ENCODE results near the gene NRCAM. TPM values are rescaled to one million over a fixed set of nuclear protein-coding genes. Genes with fewer than 3 reads are reported as not detected.

NRCAM gene
- total RNA-seq, 2 experiments from 2014 or later, result 3.2 to 3.8 TPM

GRCh38 chr7:108197371-108198091 is 258.7 kb downstream of the NRCAM start:
- intact Hi-C loops (cut with micrococcal nuclease), result no loop called here
- ChIA-PET POLR2A (no interaction called here), CTCF (no interaction called here)
- no peaks in the 10 kb centered on the region for H3K36me3 Mint-ChIP-seq (ENCODE audit: low read depth)
- no peaks in the 10 kb centered on the region for H3K9me3 Mint-ChIP-seq
- no peak for TF ChIP-seq CTCF (IDR thresholded peaks at IDR 0.05)
- no peak overlapping the region for H3K4me3 Mint-ChIP-seq
- no peak for DNase-seq
- H3K4me1 Mint-ChIP-seq (ENCODE audit: low read depth), result no peaks in the 10 kb centered on the region
- no peak for ATAC-seq
- H3K27me3 Mint-ChIP-seq, result no peaks in the 10 kb centered on the region
- H3K27ac Mint-ChIP-seq, result no peak overlapping the region

- CTCF ChIA-PET, result interaction anchor here (1.4 kb wide), 1 partner anchor 9 kb away, joined by 3 read pairs; no protein-coding TSS in a partner anchor
- no peaks in the 10 kb centered on the region for H3K9me3 Mint-ChIP-seq
- DNase-seq, result no peak
- POLR2A ChIA-PET, result interaction anchor here (0.7 kb wide), 1 partner anchor 40 kb away, joined by 3 read pairs; no protein-coding TSS in a partner anchor
- ATAC-seq, result no peak
- H3K27ac Mint-ChIP-seq, result no peak overlapping the region
- TF ChIP-seq CTCF (IDR thresholded peaks at IDR 0.05), result no peak
- no peak overlapping the region for H3K4me3 Mint-ChIP-seq
- H3K4me1 Mint-ChIP-seq (ENCODE audit: low read depth), result peaks cover under 1% of the 10 kb centered on the region
- H3K27me3 Mint-ChIP-seq, result no peaks in the 10 kb centered on the region
- H3K36me3 Mint-ChIP-seq (ENCODE audit: low read depth), result no peaks in the 10 kb centered on the region
- intact Hi-C loops (cut with micrococcal nuclease), result no loop called here
Observed at GRCh38 chr7:108196004-108196403, 260.2 kb downstream of the NRCAM start.

GRCh38 chr7:108193594-108194498 is 262.4 kb downstream of the NRCAM start:
- H3K27me3 Mint-ChIP-seq, result no peaks in the 10 kb centered on the region
- no peak for DNase-seq
- H3K9me3 Mint-ChIP-seq, result no peaks in the 10 kb centered on the region
- ChIA-PET CTCF (interaction anchor here (1.0 kb wide), 1 partner anchor 303 kb away, joined by 3 read pairs; no protein-coding TSS in a partner anchor), POLR2A (no interaction called here)
- no peak overlapping the region for H3K27ac Mint-ChIP-seq
- no peak for ATAC-seq
- intact Hi-C loops (cut with micrococcal nuclease), result no loop called here
- H3K4me3 Mint-ChIP-seq, result no peak overlapping the region
- no peak for TF ChIP-seq CTCF (IDR thresholded peaks at IDR 0.05)
- peaks cover 2% of the 10 kb centered on the region for H3K36me3 Mint-ChIP-seq (ENCODE audit: low read depth)
- H3K4me1 Mint-ChIP-seq (ENCODE audit: low read depth), result peaks cover 8% of the 10 kb centered on the region

GRCh38 chr7:108190891-108191290 is 265.3 kb downstream of the NRCAM start:
- H3K27me3 Mint-ChIP-seq, result no peaks in the 10 kb centered on the region
- intact Hi-C loops (cut with micrococcal nuclease), result no loop called here
- peaks cover 2% of the 10 kb centered on the region for H3K36me3 Mint-ChIP-seq (ENCODE audit: low read depth)
- ATAC-seq, result no peak
- no peaks in the 10 kb centered on the region for H3K9me3 Mint-ChIP-seq
- H3K4me1 Mint-ChIP-seq (ENCODE audit: low read depth), result peaks cover 13% of the 10 kb centered on the region
- ChIA-PET CTCF (no interaction called here), POLR2A (no interaction called here)
- no peak overlapping the region for H3K27ac Mint-ChIP-seq
- no peak for TF ChIP-seq CTCF (IDR thresholded peaks at IDR 0.05)
- no peak for DNase-seq
- H3K4me3 Mint-ChIP-seq, result no peak overlapping the region
